COLO829 (cell line): ENCODE data around the gene SLC16A7.
"Not testable (repeated sequence)": the region's sequence is repeated elsewhere in the genome, so short reads cannot be mapped to it uniquely, and the experiment has no call there.

Experiments
- DNase-seq: peaks from one replicate; pipeline ENCODE4 v3.0.0; 2012; ENCODE audit warnings: low spot score

The SLC16A7 gene

DNA sequence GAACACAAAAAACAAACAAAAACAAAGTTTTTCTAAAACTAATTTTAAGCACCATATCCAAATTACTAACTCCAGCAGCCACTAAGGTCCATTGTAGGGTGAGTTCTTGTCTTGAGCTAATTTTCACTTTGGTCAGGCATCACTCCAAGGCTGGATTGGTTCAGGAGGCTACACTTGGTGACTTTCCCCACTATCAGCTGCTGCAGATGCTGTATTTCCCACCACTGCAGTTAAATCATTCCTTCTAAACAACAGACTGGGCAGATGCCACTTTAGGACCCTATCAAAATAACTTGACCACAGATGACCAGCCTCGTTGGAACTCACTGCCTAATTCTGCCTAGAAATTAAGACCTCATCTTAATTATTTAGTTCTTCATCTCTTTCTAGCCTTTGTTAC, 140.5 kb downstream of the SLC16A7 start:
- DNase-seq, result no peak

DNA sequence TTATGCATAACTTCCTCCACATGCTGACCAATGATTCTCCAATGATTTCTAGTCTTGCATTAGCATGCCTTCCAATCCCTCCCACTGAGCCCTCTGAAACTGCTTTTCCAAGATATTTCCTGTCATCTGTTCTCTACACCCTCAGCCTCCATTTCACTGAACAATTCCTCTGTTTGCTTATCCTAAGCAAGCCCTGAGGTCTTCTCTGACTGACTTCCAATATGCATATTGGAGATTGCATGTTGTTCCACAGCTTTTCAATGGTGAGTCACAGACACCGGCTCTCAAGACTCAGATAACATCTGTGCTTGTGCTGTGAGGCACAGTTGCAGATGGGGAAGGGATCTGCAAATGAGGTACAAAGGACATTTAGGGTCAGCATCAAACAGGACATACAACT, 141.0 kb downstream of the SLC16A7 start:
- DNase-seq, result peak; percentile 42

DNA sequence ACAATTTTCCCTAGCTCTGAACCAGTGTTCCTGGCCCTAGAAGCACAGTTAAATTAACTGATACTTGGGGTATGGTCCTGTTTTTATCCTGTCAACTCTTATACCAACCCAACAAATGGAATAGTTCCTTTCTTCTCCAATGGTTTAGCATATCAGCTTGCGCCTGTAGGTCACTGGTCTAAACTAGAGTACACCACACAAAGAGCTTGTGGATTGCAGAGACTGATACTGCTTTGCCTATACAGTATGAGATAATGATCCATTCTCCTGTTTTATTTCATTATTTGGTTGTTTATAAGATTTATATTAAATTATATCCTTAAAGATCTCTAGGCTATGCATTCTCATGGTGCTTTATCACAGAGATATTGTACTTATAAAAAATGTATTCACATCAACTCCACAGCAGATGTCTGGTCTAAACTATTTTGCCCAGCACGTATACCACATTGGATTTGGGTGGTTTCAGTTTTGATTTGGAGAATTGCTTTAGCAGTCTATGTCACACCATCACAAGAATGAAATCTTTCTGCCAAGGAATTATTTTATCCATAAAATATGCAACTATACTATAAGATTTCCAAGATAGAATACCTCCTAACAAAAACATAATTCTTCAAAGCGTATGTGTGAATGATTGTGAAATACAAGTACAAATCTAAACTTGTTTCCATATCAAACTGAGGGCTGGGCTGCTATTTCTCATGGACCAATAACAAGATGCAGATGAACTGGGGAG, 142.1 kb downstream of the SLC16A7 start:
- DNase-seq, result no peak

DNA sequence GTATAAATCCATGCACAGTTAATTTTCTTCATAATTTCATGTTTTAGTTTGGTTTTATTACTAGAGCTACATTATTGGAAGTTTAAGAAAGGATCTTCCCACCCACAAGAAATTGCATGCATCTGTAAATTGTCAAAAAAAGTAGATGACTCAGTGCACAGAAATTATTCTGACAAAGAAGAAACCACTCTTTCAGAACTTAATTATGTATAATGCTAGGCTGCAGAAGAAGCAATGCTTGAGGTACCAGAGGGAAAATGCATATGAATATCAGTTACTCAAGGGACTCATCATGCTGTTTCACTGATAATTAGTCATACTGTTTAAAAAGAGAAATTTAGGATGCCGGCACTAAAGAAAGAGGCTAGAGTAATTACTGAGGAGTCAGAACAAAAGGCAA, 147.0 kb downstream of the SLC16A7 start:
- peak; percentile 26 for DNase-seq

DNA sequence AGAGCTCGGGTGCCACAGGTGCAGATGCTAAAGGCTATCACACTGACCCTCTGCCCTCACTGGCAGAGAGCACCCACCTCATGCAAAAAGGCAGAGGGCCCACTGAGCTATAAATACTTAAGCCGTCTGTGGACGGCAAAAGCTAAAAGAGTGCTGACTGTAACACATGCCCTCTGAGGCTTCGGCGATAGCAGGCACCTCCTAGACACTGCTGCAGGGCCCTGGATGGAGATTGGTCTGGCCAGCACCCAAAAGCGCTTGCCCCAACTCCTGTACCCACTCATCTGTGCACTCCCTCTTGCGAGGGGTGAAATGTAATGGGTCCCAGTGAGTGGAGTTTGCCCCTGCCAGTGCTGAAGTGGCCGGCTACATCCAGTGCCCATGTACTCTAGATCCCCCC, 148.7 kb downstream of the SLC16A7 start:
- no peak for DNase-seq

DNA sequence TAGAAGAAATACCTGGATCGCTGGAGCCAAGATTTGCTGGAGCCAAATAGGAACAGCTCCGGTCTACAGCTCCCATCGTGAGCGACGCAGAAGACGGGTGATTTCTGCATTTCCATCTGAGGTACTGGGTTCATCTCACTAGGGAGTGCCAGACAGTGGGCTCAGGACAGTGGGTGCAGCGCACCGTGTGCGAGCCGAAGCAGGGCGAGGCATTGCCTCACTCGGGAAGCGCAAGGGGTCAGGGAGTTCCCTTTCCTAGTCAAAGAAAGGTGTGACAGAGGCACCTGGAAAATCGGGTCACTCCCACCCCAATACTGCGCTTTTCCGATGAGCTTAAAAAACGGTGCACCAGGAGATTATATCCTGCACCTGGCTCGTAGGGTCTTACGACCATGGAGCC, 155.3 kb downstream of the SLC16A7 start:
- DNase-seq, result not testable (repeated sequence)

DNA sequence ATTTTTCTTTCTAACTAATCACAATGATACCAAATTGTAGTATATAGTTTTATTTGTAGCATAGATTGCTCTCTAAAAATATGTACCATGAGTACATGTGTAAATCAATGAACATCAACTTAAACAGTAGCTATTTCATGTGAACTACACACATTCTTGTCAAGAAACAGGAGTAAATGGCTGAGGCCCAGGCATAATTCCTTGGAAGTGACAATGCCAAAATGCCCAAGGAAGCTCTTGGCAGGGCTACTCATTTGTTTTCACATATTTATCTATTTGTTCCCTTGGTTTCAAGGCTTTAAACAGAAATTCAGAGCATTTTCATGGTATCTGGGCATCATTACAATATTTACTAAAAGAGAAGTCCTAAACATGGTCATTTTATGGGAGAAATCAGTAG, 165.7 kb downstream of the SLC16A7 start:
- no peak for DNase-seq

DNA sequence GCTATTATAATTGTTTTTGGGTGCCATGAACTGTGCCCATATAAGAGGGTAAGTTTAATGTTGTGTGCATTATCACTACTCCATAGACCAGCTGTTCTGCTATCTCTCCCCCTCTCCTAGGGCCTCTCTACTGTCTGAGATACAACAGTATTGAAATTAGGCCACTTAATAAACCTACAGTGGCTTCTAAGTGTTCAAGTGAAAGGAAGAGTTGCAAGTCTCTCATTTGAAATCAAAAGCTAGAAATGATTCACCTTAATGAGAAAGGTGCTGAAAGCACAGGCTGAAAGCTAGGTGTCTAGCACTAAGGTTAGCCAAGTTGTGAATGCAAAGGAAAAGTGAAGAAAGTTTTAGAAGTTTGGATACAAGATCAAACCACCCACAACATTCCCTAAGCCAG, 168.0 kb downstream of the SLC16A7 start:
- DNase-seq, result no peak

DNA sequence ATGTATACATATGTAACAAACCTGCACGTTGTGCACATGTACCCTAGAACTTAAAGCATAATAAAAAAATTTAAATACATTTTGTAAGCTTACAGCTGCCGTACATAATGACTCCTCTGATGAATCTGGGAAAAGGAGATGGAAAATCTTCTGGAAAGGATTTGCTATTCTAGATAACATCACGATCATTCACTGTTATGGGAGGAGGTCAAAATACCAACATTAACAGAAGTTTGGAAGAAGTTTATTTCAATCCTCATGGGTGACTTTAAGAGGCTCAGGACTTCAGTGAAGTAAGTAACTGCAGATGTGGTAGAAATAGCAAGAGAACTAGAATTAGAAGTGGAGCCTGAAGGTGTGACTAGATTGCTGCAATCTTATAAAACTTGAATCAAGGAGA, 172.2 kb downstream of the SLC16A7 start:
- DNase-seq, result no peak

DNA sequence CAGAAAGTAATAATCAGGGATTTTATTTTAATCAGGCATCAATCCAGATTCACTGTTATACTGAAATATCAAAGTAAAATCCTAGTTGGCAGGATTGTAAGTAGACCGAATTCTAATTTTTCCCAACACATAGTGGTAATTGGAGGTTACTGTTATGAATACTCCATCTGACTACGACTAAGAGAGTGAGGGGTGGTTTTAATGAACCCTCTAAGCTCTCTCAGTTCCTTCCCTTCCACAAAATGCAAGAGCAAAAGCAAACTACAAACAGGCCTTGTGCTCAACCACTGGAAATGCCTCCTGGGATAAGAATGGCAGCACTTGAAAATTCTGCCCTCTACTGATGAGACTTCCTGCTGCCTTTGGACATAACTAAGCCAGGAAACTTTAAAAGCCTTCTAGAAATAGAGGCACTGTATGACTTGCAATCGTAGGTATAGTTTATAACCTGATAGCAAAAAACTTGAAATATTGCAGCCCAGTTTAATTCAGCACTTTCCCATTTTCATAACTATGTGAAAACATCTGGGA, 184.8 kb downstream of the SLC16A7 start:
- peak; percentile 15 for DNase-seq

DNA sequence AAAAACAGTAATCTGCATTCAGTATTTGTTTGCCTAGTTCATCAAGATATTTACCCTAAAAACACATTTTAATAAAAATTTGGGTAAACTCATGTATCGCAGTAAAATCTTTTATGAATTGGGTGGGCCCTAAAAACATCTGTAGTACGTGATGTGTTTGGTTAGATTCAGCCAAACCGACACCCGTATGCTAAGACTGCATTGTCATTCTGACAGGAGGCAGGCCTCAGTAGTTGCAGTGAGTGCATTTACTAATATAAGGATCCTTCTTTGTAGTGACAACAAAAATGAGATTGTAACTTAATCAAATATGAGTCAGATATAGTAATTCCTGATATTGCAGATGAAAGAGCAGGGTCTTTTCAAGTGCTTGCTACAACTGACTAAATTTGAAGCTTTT, 191.8 kb downstream of the SLC16A7 start:
- DNase-seq, result peak; percentile 3

DNA sequence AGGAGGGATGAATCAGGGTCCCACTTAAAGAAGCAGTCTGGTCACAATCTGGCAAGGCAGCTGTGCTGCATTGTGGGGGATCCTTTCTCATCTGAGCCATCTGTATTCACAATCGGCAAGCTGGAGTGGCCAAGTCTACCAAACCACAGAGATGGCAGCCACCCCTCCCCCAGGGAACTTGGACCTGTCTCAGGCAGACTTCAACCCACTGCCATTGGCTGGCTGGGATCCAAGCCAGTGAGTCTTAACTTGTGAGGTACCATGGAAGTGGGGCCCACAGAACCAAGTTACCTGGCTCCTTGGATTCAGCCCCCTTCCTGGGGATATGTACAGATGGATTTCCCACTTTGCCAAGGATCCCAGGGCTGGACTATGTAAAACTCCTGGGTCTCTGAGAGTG, 196.8 kb downstream of the SLC16A7 start:
- DNase-seq, result no peak

DNA sequence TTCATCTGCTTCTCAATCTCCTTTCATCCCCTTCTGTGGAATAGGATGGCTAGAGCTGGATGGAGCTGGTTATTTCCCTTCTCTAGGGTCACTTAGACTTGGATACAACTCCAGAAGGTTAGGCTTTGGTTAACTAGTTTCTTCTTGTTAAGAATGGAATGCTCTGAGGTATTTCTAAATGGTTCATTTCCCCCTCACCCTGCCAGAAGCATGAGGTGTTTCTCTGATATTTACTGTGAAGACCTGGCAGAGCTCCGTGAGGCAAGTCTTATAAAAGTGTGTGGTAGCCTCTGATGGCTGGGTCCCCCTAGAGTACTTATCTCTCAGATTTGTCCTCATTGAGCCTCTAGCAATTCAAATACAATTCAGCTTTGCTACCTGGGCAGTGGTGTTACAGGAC, 207.9 kb downstream of the SLC16A7 start:
- no peak for DNase-seq

DNA sequence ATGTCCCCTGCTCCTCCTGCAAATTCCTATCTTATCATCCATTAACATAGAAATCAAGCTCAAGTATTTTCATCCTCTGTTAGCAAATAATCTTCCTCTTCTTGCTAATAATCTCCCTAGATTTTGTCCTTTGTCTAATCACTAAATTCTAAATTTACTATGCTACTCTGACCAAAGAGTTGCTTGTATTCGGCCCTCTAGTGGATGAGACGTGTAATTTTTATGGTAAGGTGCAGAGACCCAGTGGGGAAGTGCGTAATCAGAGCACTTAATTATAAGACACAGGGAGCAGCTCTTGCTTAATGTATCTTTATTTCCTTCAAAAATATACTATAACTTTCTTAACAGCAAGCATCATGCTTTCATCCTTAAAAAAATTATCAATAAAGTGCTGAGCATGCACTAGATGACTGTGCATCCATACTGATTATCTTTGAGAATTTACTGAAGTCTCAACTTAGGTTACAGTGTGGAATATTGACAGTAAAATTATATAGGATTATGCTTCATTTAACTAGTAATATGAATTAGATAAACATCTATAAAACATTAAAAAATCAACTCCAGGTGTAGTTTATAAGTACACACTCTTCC, 212.6 kb downstream of the SLC16A7 start:
- peak; percentile 18 for DNase-seq

DNA sequence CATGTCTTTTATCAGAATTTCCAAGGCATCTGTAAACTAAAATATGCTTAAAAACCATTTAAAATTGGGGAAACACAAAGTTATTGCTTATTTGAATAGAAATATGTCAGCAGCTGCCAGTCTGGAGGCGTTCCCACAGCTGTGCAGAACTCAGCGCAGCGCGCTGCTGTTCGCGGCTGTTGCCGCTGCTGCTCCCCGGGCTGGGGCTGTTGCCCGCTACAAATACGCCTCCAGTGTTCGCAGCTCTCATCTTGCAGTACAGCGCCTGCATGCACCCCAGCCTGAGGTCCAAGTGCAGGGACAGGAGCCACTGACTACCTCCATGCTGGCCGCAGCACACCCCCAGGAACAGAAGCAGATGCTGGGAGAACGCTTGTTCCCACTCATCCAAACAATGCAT, 216.2 kb downstream of the SLC16A7 start:
- no peak for DNase-seq

DNA sequence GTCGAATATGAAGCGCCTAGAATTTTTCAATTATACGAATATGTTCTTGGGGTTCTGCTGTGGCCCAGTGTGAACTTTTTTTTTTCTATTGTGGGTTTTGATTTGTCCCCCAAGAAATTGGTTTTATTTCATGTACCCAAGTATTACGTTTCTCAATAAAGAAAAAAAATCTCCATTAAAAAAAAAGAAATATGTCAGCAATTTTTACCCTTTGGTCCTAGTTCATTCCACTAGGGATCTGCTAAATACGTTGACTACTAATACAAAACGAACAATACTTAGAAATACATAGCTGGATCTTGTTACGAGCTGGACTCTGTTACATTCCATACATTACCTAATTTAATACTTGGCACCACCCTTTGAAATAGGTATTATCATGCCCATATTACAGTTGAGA, 216.9 kb downstream of the SLC16A7 start:
- DNase-seq, result no peak

DNA sequence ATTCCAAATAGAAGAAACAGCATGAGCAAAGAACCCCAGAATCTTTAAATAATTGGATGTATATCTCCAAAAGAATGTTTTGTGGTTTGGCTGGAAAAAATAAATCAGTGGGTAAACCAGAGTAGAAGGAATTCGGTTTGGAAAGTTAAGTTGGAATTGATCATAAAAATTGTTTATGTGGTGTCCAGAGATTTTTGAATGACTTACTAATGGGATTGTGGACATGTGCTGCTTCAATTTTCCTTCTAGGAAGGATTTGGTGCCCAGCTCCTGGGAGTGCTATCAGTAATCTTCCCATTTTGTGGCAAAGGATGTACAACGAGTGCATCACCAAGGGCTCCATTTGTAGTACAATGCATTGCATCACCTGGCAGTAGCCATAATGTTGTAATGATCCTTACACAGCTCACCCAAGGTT, 224.8 kb downstream of the SLC16A7 start:
- DNase-seq, result no peak

DNA sequence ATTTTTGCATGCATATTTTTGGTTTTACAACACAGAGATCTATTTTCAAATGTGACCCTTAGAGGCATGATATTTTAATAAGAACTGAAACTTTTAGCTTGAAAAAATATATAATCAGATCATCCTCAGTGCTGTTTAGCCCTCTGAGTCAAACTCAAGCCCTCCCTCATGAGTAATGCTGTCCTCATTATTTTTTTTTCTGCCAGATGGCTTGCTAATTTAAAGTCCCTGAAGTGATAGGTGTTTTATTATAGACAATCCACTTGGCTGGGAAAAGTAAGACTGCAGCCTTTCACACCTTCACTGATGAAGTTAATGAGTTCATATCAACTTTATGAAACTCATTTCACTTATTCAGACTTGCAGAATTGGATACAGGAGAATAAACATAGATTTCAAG, 227.7 kb downstream of the SLC16A7 start:
- DNase-seq, result no peak

DNA sequence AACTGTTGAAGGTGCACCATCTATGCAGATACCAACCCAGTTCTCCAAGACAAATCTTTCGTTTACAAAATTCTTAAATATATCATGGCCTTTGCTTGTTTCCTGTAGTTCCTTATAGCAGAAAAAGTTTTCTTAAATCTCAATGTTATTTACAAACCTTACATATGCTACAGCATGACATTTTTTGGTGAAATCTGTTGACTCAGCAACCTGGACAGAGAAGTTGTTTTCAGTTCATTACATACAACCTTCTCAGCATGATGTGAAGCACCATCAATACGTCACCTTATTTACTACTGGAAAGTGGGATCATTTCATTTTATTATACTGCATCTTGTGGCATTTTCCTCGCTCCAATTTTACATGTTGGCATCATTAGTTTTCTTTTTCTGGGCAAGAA, 231.9 kb downstream of the SLC16A7 start:
- no peak for DNase-seq

DNA sequence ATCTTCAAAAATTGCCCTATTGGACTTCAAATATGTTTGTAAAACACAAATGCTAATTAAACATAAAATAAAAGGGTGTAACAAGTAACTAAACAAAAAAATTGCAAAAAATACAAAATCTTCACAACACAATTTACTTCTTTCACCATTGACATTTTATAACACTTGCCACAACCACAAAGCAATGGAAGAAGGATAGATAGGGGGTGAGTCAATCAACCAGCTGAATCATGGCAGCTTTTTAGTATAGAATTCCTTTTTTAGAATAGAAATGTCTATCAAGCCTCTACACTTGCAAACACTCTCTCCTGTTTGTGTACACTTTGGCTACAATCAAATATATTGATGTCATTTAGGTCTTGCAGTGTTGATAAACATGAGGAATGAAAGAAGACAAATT, 232.7 kb downstream of the SLC16A7 start:
- no peak for DNase-seq

DNA sequence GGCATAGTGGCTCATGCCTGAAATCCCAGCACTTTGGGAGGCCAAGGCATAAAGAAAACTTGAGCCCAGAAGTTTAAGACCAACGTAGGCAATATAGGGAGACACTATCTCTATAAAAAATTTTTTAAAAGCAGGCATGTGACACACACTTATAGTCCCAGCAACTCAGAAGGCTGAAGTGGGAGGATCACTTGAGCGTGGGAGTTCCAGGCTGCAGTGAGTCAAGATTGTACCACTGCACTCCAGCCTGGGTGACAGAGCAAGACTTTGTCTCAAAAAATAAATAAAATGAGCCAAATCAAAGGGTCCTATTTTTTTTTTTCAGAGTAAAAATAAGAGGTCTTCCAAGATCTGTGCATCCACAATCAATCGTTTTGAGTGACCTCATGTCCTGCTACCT, 237.6 kb downstream of the SLC16A7 start:
- no peak for DNase-seq

DNA sequence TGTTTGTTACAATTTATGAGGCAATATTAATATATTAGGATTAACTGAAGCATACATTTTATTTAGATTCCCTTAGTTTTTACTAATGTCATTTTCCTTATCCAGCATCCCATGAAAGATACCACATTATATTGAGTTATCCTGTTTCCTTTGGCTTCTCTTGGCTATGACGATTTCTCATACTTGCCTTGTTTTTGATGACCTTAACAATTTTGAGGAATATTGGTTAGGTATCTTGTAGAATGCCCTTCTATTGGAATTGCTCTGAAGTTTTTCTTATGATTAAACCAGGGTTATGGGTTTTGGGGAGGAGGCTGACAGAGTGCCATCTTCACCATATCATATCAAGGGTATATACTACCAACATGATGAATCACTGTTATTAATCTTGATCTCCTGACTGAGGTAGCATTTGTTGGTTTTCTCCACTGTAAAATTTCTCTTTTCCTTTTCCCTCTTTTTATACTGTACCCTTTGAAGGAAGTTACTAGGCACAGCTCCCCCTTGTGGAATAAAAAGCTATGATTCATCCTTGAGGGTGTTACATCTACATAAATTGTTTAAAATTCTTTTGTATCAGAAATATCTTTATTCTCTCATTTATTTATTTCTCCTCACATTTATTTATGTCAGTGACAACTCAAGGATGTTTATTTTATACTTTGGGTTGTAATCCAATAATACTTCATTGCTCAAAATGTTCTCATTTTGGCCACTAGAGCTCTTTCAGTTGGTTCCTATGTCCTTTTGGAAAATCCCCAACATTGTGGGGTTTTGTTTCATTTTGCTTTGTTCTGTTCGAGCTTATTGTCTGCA, 239.0 kb downstream of the SLC16A7 start:
- DNase-seq, result peak; percentile 3
